HL-60 (cell line): ENCODE data around the gene UBE2D3.

Source experiments
- GABPA ChIP-seq: IDR thresholded peaks from 2 replicates; pipeline ENCODE4 v1.6.1; 2012; ENCODE audit warnings: low read depth
- POLR2AphosphoS5 ChIP-seq: IDR thresholded peaks from 2 replicates; pipeline ENCODE4 v1.6.1; 2012; ENCODE audit warnings: low read depth
- TF ChIP-seq, protein P1 (sequence below): IDR thresholded peaks from one replicate; pipeline ENCODE4 v1.5.1; 2011; ENCODE audit warnings: low read length, control low read depth, inconsistent platforms; ENCODE audit not compliant: insufficient read depth

DNA sequence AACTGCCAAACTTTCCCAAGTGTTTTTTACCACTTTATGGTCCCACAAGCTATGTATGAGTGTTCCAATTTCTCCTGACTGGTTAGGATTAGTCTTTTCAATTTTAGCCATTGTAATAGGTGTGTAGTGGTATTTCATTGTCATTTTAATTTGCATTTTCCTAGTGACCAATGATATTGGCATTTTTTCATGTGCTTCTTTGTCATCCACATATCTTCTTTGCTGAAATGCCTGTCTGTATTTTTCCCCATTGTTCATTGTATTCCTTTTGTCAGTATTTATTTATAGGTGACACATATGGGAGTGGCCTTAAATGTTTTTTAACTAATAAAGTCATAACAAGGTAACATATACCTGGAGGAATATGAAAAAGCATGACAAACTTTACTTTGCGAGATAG lies 9.2 kb upstream of the UBE2D3 start:
- TF ChIP-seq, protein P1, sequence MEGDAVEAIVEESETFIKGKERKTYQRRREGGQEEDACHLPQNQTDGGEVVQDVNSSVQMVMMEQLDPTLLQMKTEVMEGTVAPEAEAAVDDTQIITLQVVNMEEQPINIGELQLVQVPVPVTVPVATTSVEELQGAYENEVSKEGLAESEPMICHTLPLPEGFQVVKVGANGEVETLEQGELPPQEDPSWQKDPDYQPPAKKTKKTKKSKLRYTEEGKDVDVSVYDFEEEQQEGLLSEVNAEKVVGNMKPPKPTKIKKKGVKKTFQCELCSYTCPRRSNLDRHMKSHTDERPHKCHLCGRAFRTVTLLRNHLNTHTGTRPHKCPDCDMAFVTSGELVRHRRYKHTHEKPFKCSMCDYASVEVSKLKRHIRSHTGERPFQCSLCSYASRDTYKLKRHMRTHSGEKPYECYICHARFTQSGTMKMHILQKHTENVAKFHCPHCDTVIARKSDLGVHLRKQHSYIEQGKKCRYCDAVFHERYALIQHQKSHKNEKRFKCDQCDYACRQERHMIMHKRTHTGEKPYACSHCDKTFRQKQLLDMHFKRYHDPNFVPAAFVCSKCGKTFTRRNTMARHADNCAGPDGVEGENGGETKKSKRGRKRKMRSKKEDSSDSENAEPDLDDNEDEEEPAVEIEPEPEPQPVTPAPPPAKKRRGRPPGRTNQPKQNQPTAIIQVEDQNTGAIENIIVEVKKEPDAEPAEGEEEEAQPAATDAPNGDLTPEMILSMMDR: no peak
- TF ChIP-seq GABPA (no peak), POLR2AphosphoS5 (no peak)
